GM12878 (cell line): Measurements from ENCODE around the gene TOM1L2. TPM values are rescaled to one million over a fixed set of nuclear protein-coding genes. Genes with fewer than 3 reads are reported as not detected.

Experiments
- ATAC-seq: fragments of 200-7000 bp; cut with Tn5 transposase; 3 replicates; pipeline ENCODE4 v1.9.1; 2020; ENCODE audit warnings: mild to moderate bottlenecking, moderate library complexity
- BruUV-seq: library from RNA; stranded (reverse); fragments of 400-500 nt; replicated peaks from 2 replicates; lab custom pipeline; 2021; lab: Mats Ljungman, UMichigan
- CTCF ChIA-PET: fragments of 300-600 bp; sonication (Branson Sonifier 250); formaldehyde crosslinking; extraction: SDS; loops from one replicate; lab custom pipeline; 2021; ENCODE audit warnings: inconsistent platforms; lab: Yijun Ruan, JAX
- POLR2A ChIA-PET: fragments of 350-600 bp; formaldehyde crosslinking; extraction: SDS; loops from one replicate; lab custom pipeline; 2021; ENCODE audit warnings: inconsistent platforms; lab: Charles Lee
- RAD21 ChIA-PET: fragments of 300-600 bp; sonication (Branson Sonifier 250); formaldehyde crosslinking; loops from one replicate; lab custom pipeline; 2023; ENCODE audit warnings: antibody characterized with exemption; ENCODE audit not compliant: unreplicated experiment; lab: Charles Lee
- SMC1A ChIA-PET: fragments of 300-600 bp; sonication (Branson Sonifier 250); formaldehyde crosslinking; loops from one replicate; lab custom pipeline; 2023; ENCODE audit not compliant: unreplicated experiment, uncharacterized antibody; lab: Charles Lee
- DNase-seq: peaks from one replicate; pipeline ENCODE4 v3.0.0-alpha.2; 2011; ENCODE audit warnings: low read depth, low spot score
- FAIRE-seq: peaks from 3 replicates; lab custom pipeline; 2011; peaks lifted over from hg19 to GRCh38; lab: Jason Lieb, UNC
- H2AFZ ChIP-seq: 2 replicates; pipeline ENCODE4 v1.6.0; 2011; ENCODE audit warnings: low read depth, low read length, control low read depth; ENCODE audit not compliant: control insufficient read depth
- H3K27ac ChIP-seq: 2 replicates; pipeline ENCODE4 v1.5.1; 2011; ENCODE audit warnings: control low read depth; ENCODE audit not compliant: control insufficient read depth, insufficient read depth
- H3K27me3 ChIP-seq, 2 experiments: replicated peaks in 1 of 2; 2 replicates each; pipeline versions ENCODE4 v1.6.0 to v1.6.1; 2011; ENCODE audit warnings: low read length in 1 of 2; ENCODE audit not compliant: control insufficient read depth in 2 of 2, insufficient read depth in 2 of 2
- H3K36me3 ChIP-seq, 2 experiments: 2 replicates each; pipeline ENCODE4 v1.5.1; 2011; ENCODE audit warnings: low read length in 1 of 2; ENCODE audit not compliant: control insufficient read depth in 2 of 2, insufficient read depth in 2 of 2
- H3K4me1 ChIP-seq: 2 replicates; pipeline ENCODE4 v1.6.1; 2011; ENCODE audit warnings: mild to moderate bottlenecking, low read length, moderate library complexity, mixed read lengths; ENCODE audit not compliant: control insufficient read depth, insufficient read depth
- H3K4me2 ChIP-seq: 2 replicates; pipeline ENCODE4 v1.6.0; 2011; ENCODE audit warnings: control low read depth; ENCODE audit not compliant: control insufficient read depth, insufficient read depth
- H3K4me3 ChIP-seq: fragments of 200-600 bp; sonication (generic); 2 replicates; pipeline ENCODE4 v1.5.1; 2016
- H3K79me2 ChIP-seq: 2 replicates; pipeline ENCODE4 v1.6.0; 2011; ENCODE audit warnings: low read length; ENCODE audit not compliant: control insufficient read depth, insufficient read depth
- H3K9ac ChIP-seq: 2 replicates; pipeline ENCODE4 v1.8.0; 2011; ENCODE audit warnings: low read length, control low read depth, mixed read lengths; ENCODE audit not compliant: control insufficient read depth, insufficient read depth
- H3K9me3 ChIP-seq: replicated peaks from 3 replicates; pipeline ENCODE4 v1.5.1; 2011; ENCODE audit warnings: mild to moderate bottlenecking, low read length; ENCODE audit not compliant: control insufficient read depth, insufficient read depth
- H4K20me1 ChIP-seq: 2 replicates; pipeline ENCODE4 v1.6.0; 2011; ENCODE audit not compliant: control insufficient read depth, insufficient read depth
- DPF2 ChIP-seq: fragments of 450-650 bp; IDR thresholded peaks from 2 replicates; pipeline ENCODE4 v1.6.1; 2017; ENCODE audit warnings: mild to moderate bottlenecking
- GATAD2B ChIP-seq: fragments of 450-650 bp; conservative IDR thresholded peaks from 2 replicates; pipeline ENCODE4 v1.6.1; 2017; ENCODE audit warnings: low read depth, mild to moderate bottlenecking, moderate library complexity
- NFYB ChIP-seq: IDR thresholded peaks from 2 replicates; pipeline ENCODE4 v1.6.1; 2011; ENCODE audit warnings: low read depth, mild to moderate bottlenecking, low read length, improper control_type of control experiment, moderate library complexity; ENCODE audit not compliant: insufficient read depth
- PAX8 ChIP-seq: fragments of 450-650 bp; IDR thresholded peaks from 2 replicates; pipeline ENCODE4 v1.6.1; 2017; ENCODE audit warnings: mild to moderate bottlenecking, moderate library complexity
- SP1 ChIP-seq: IDR thresholded peaks from one replicate; pipeline ENCODE4 v1.6.1; 2011; ENCODE audit warnings: low read depth, low read length
- SUZ12 ChIP-seq: fragments of 200-600 bp; sonication (generic); IDR thresholded peaks from one replicate; pipeline ENCODE4 v1.6.1; 2018; ENCODE audit warnings: antibody characterized with exemption, mild to moderate bottlenecking; ENCODE audit not compliant: unreplicated experiment
- TCF7 ChIP-seq: IDR thresholded peaks from 2 replicates; pipeline ENCODE4 v1.6.1; 2014; ENCODE audit warnings: antibody characterized with exemption, borderline replicate concordance
- WRNIP1 ChIP-seq: IDR thresholded peaks from 2 replicates; pipeline ENCODE4 v1.6.1; 2011; ENCODE audit warnings: low read depth, low read length, improper control_type of control experiment, borderline replicate concordance
- WGBS: methylation state at CpG from one replicate; pipeline ENCODE4 v1.1.6; 2016; ENCODE audit warnings: low lambda C conversion rate; ENCODE audit not compliant: insufficient replicate concordance, insufficient coverage; ENCODE audit errors: missing lambda C conversion rate; 5-methylcytosine and 5-hydroxymethylcytosine counted together
- in situ Hi-C: fragments of 300-500 bp; cut with MboI; formaldehyde crosslinking; loops from 9 replicates; pipeline ENCODE4 v1.14.3; 2018; ENCODE audit warnings: mixed read lengths
- intact Hi-C: fragments of 100-400 bp; cut with micrococcal nuclease; formaldehyde crosslinking; loops from one replicate; pipeline ENCODE4 v1.14.2; 2022; ENCODE audit not compliant: unreplicated experiment
- polyA plus RNA-seq, 11 experiments: library from polyadenylated mRNA; depleted of rRNA in 4 of 11; unstranded in 6 of 11; stranded (reverse) in 5 of 11; fragments of >200 nt; fragmentation: Nextera tagmentation in 4 of 11; fragmentation: Illumina TruSeq in 1 of 11; extraction: Ambion mirVana in 4 of 11; extraction: Trizol in 1 of 11; gene quantifications; 1 replicate in 1 of 11; 2 replicates in 10 of 11; pipeline versions ENCODE4 v1.2.1 to v1.2.3, GENCODE V29; 2011 to 2016; ENCODE audit warnings: inconsistent platforms in 2 of 11, missing spikeins in 2 of 11, low read depth in 1 of 11
- total RNA-seq, 4 experiments: library from RNA; depleted of rRNA in 3 of 4; stranded (reverse); fragments of >200 nt in 3 of 4; fragmentation: Illumina TruSeq in 1 of 4; extraction: Trizol in 1 of 4; gene quantifications; 2 replicates each; pipeline versions ENCODE4 v1.2.1 to v1.2.3, GENCODE V29; 2013 to 2021
- TF ChIP-seq, protein P1 (sequence below): fragments of 450-650 bp; IDR thresholded peaks from 2 replicates; pipeline ENCODE4 v1.6.1; 2016; ENCODE audit warnings: mild to moderate bottlenecking, moderate library complexity, borderline replicate concordance

TOM1L2 gene
- total and polyA plus RNA-seq, 10 of the 15 experiments (the other 5 are each of a cell fraction or from before 2014, with no cell fraction given), result 0.19 to 19.2 (median 8.1) TPM

DNA sequence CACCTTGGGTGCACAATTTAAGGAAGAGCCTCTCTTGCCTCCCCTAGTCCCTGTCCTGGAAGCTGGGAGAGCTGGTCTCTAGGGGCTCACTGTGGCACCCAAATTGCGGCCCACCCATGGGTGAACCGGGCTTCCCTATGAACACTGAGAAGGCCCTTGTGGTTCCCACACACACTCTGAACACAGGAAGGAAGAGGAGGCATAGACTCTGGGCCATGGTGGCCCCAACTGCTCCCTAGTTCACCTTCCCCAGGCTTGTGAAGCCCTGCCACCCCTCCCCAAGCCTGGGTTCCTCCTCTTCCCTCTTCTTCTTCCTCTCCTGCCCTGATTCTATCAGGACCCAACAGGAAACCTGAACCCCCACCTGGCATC lies 145.9 kb downstream of the TOM1L2 start (continued):
- TF ChIP-seq NFYB, result no peak
- no peak for TF ChIP-seq SP1
- no peak for TF ChIP-seq PAX8
- TF ChIP-seq, protein P1, sequence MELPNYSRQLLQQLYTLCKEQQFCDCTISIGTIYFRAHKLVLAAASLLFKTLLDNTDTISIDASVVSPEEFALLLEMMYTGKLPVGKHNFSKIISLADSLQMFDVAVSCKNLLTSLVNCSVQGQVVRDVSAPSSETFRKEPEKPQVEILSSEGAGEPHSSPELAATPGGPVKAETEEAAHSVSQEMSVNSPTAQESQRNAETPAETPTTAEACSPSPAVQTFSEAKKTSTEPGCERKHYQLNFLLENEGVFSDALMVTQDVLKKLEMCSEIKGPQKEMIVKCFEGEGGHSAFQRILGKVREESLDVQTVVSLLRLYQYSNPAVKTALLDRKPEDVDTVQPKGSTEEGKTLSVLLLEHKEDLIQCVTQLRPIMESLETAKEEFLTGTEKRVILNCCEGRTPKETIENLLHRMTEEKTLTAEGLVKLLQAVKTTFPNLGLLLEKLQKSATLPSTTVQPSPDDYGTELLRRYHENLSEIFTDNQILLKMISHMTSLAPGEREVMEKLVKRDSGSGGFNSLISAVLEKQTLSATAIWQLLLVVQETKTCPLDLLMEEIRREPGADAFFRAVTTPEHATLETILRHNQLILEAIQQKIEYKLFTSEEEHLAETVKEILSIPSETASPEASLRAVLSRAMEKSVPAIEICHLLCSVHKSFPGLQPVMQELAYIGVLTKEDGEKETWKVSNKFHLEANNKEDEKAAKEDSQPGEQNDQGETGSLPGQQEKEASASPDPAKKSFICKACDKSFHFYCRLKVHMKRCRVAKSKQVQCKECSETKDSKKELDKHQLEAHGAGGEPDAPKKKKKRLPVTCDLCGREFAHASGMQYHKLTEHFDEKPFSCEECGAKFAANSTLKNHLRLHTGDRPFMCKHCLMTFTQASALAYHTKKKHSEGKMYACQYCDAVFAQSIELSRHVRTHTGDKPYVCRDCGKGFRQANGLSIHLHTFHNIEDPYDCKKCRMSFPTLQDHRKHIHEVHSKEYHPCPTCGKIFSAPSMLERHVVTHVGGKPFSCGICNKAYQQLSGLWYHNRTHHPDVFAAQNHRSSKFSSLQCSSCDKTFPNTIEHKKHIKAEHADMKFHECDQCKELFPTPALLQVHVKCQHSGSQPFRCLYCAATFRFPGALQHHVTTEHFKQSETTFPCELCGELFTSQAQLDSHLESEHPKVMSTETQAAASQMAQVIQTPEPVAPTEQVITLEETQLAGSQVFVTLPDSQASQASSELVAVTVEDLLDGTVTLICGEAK, result no peak
- no peak for TF ChIP-seq DPF2

DNA sequence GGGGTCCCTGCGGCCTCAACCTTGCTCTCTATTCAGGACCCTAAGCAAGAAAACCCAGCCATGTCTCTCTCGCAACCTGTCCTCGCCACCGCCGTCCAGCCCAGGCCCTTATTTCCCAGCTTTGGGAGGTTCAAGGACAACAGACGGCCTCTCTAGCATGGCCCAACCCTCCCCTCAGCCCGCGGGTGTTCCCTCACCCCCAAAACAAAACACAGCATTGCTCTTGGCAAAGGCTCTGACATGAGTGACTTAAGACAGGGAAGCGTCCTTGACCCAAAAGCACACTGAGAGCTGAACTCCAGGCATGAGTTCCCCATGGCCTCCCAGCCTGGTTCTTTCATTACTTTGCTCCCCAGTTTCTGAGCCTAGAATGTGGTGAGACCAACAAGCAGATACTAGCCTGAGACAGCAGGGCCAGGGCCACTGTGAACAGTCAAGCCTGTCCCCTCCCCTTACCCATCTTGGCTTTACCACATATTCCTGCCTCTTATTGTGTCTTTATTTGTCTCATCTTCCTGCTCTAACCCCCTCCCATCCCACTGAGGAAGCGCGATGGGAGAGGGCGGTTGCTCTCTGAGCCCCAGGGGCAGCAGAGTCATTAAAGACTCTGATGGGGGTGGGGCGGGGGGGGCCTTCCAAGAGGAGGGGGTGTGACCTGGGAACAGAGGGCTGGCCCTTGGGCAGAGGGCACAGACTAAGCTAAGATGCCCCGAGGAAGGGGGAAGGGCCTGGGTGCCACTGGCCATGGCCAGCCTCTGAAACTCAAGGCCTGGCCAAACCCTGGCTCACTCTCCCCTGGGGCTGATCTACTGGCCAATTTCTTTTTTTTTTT lies 147.2 kb downstream of the TOM1L2 start:
- H3K4me3 ChIP-seq, result no peak overlapping the region
- no peaks in the 10 kb centered on the region for H3K36me3 ChIP-seq
- H3K9ac ChIP-seq, result no peak overlapping the region
- BruUV-seq, result no TSS peak
- ChIA-PET CTCF (interaction anchor here (0.9 to 1.4 kb wide), 2 partner anchors 12 to 33 kb away, joined by 3 to 4 read pairs; no protein-coding TSS in a partner anchor), RAD21 (interaction anchor here (9.0 kb wide), 1 partner anchor 11 kb away, joined by 105 read pairs; the partner anchor contains the start of gene SREBF1), SMC1A (interaction anchor here (0.6 to 1.8 kb wide), 4 partner anchors 9 to 14 kb away, joined by 3 to 5 read pairs (median 4); no protein-coding TSS in a partner anchor), POLR2A (interaction anchor here (0.7 to 10.9 kb wide), 4 partner anchors 11 to 776 kb away, joined by 3 to 163 read pairs (median 7); partner anchors contain the start of gene SREBF1)
- in situ Hi-C loops, result no loop called here
- no peaks in the 10 kb centered on the region for H3K9me3 ChIP-seq
- DNase-seq (no peak), FAIRE-seq (no peak), ATAC-seq (no peak; the same call in 2 of the 3 replicates)
- intact Hi-C loops, result loop anchor here (5.0 kb wide), 1 partner anchor 212 kb away; the partner anchor contains the start of genes ATPAF2 and GID4
- no peaks in the 10 kb centered on the region for H3K27me3 ChIP-seq
- no peaks in the 10 kb centered on the region; the same call in 1 of the 2 replicates for H4K20me1 ChIP-seq
- 77% methylated on average over 13 of the region's 14 CpGs for WGBS
- no peaks in the 10 kb centered on the region; the same call in 1 of the 2 replicates for H3K79me2 ChIP-seq
- no peak overlapping the region for H2AFZ ChIP-seq
- H3K4me1 ChIP-seq, result peaks cover 40% of the 10 kb centered on the region
- H3K4me2 ChIP-seq, result no peak overlapping the region; the same call in 1 of the 2 replicates
- no peak for TF ChIP-seq SUZ12
- TF ChIP-seq TCF7, result no peak
- TF ChIP-seq GATAD2B, result no peak
- TF ChIP-seq WRNIP1, result no peak
- H3K27ac ChIP-seq, result no peak overlapping the region
